Stomach (tissue), 4 donors: ENCODE measurements around the gene GPR61.

Source experiments
- POLR2A ChIP-seq, 4 donors: fragments of 450-650 bp; IDR thresholded peaks; one replicate each; pipeline ENCODE4 v1.6.1; 2016; ENCODE audit warnings: antibody characterized with exemption in 4 of 4, control low read depth in 2 of 4, mild to moderate bottlenecking in 1 of 4, moderate library complexity in 1 of 4
- POLR2AphosphoS5 ChIP-seq, 3 donors: sonication (generic); formaldehyde crosslinking; IDR thresholded peaks; one replicate each; pipeline ENCODE4 v1.6.1; 2016; ENCODE audit warnings: antibody characterized with exemption in 3 of 3

DNA sequence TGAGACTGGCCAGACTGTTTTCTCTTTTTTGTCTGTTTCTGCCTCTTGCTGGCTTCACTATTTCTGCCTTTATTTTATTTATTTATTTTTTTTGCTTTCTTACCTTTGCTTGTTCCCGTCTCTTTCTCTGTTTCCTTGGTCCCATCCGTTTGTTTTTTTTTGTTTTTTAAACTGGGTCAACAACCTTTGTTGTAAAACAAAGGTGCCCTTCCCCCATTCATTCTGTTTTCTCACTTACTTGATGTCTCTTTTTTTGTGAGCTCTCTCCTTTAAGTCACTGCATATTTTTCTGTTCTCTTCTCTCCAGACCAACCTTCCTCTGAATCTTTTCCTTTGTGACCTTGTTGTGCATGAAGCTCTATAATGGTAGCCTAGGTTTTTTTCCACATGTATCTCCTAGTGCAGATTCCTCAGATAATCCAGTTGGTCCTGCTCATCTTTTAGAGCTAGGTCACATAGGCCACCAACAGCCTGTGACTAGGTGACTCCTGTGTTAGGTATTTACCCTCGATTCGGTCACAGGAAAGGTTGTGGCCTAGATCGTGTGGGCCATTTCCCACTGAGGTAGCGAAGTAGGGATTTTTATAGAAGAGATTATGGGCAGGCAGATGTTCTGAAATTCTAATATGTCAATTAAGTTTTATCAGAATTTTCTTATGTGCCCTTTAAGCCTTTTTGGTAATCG lies 24.7 kb downstream of the GPR61 start:
- TF ChIP-seq POLR2A (IDR thresholded peaks at IDR 0.05) (no peak), POLR2AphosphoS5 (IDR thresholded peaks at IDR 0.05) (no peak)
